ENCODE data around the gene SLCO6A1.

- no peak for TF ChIP-seq EZH2 (IDR thresholded peaks at IDR 0.05)
- TF ChIP-seq POLR2AphosphoS5 (IDR thresholded peaks at IDR 0.05; ENCODE audit: borderline replicate concordance, low read depth, low read length), result no peak
- TF ChIP-seq FOXP2 (optimal IDR thresholded peaks at IDR 0.05; ENCODE audit: control extremely low read depth, extremely low read length, insufficient read depth), result no peak
These were observed 122.9 kb downstream of the SLCO6A1 start for GRCh38 chr5:102375876-102376275.

All from SK-N-MC (cell line).